HEK293 (cell line): ENCODE data around the gene DCLK3.

Experiments
- HOXA7 ChIP-seq: sonication (generic); formaldehyde crosslinking; IDR thresholded peaks from 2 replicates; pipeline ENCODE4 v1.8.1; 2022; ENCODE audit warnings: missing genetic modification reagents, borderline replicate concordance
- ZNF521 ChIP-seq: fragments of 450-650 bp; formaldehyde crosslinking; IDR thresholded peaks from 2 replicates; pipeline ENCODE4 v1.5.1; 2017; ENCODE audit warnings: missing biosample characterization, mild to moderate bottlenecking, missing genetic modification characterization

- TF ChIP-seq HOXA7 (CRISPR knock-in tag), result no peak
- no peak for TF ChIP-seq ZNF521 (tag by site-specific recombination)
These were observed 19.6 kb downstream of the DCLK3 start for GRCh38 chr3:36744763-36745162.
